Lower leg skin (tissue), 4 donors: ENCODE results near the gene CYTH1. TPM values are rescaled to one million over a fixed set of nuclear protein-coding genes. Genes with fewer than 3 reads are reported as not detected.

Experiments
- DNase-seq, 2 donors: peaks; one replicate each; pipeline ENCODE4 v3.0.0-alpha.2; 2019; ENCODE audit warnings: low spot score in 2 of 2
- H3K4me3 ChIP-seq: fragments of 200-600 bp; sonication (generic); 2 replicates; pipeline ENCODE4 v1.5.1; 2017; ENCODE audit warnings: mild to moderate bottlenecking, low read depth; ENCODE audit not compliant: poor library complexity, severe bottlenecking
- CTCF ChIP-seq, 3 donors: fragments of 450-650 bp; IDR thresholded peaks; one replicate each; pipeline ENCODE4 v1.5.1; 2016; ENCODE audit warnings: antibody characterized with exemption in 3 of 3, mild to moderate bottlenecking in 3 of 3, moderate library complexity in 2 of 3
- POLR2A ChIP-seq, 2 donors: fragments of 450-650 bp; IDR thresholded peaks; one replicate each; pipeline ENCODE4 v1.6.1; 2016 to 2017; ENCODE audit warnings: antibody characterized with exemption in 2 of 2, mild to moderate bottlenecking in 1 of 2, moderate library complexity in 1 of 2
- WGBS, 2 donors: methylation state at CpG; one replicate each; pipeline ENCODE4 v1.1.5; 2018; 5-methylcytosine and 5-hydroxymethylcytosine counted together
- intact Hi-C: fragments of 100-400 bp; cut with DNase I; formaldehyde crosslinking; loops from one replicate; pipeline ENCODE4 v1.15.0; 2023; ENCODE audit warnings: low total_unique reads
- total RNA-seq, 4 donors: library from RNA; depleted of rRNA; stranded (reverse); fragments of >200 nt; gene quantifications; one replicate each; pipeline ENCODE4 v1.1.0, GENCODE V29; 2016

Gene CYTH1
- total RNA-seq, 4 donors from 2014 or later = 53.7 to 79.4 (median 63.9) TPM

- intact Hi-C loops = no loop called here
- no peak for TF ChIP-seq CTCF (IDR thresholded peaks at IDR 0.05)
- TF ChIP-seq POLR2A (IDR thresholded peaks at IDR 0.05) = no peak
- H3K4me3 ChIP-seq = no peak overlapping the region
- WGBS, 2 donors = 78 to 83% methylated on average over 5 of the region's 5 CpGs
- no peak for DNase-seq
These were observed 128.7 kb downstream of the CYTH1 start for GRCh38 chr17:78653382-78653781.

- no peak for DNase-seq
- intact Hi-C loops = no loop called here
- WGBS, 2 donors = 85 to 87% methylated on average over 11 of the region's 11 CpGs
- no peak for TF ChIP-seq CTCF (IDR thresholded peaks at IDR 0.05)
- TF ChIP-seq POLR2A (IDR thresholded peaks at IDR 0.05) = no peak
- no peak overlapping the region for H3K4me3 ChIP-seq
These were observed 129.2 kb downstream of the CYTH1 start for GRCh38 chr17:78652913-78653312.

- intact Hi-C loops = no loop called here
- no peak for DNase-seq
- TF ChIP-seq POLR2A (IDR thresholded peaks at IDR 0.05) (no peak), CTCF (IDR thresholded peaks at IDR 0.05) (no peak)
- no peak overlapping the region for H3K4me3 ChIP-seq
- WGBS, 2 donors = 93 to 100% methylated on average over 1 of the region's 1 CpG
These were observed 130.0 kb downstream of the CYTH1 start for GRCh38 chr17:78652024-78652423.

- no peak overlapping the region for H3K4me3 ChIP-seq
- no peak for DNase-seq
- TF ChIP-seq CTCF (IDR thresholded peaks at IDR 0.05) (no peak), POLR2A (IDR thresholded peaks at IDR 0.05) (no peak)
- WGBS, 2 donors = 65 to 77% methylated on average over 1 of the region's 1 CpG
- intact Hi-C loops = no loop called here
These were observed 130.5 kb downstream of the CYTH1 start for GRCh38 chr17:78651554-78651953.

GRCh38 chr17:78650093-78650715 lies 131.9 kb downstream of the CYTH1 start:
- DNase-seq = no peak
- TF ChIP-seq POLR2A (IDR thresholded peaks at IDR 0.05) (no peak), CTCF (IDR thresholded peaks at IDR 0.05) (no peak)
- WGBS, 2 donors = 64 to 68% methylated on average over 11 of the region's 11 CpGs
- intact Hi-C loops = no loop called here
- no peak overlapping the region for H3K4me3 ChIP-seq

GRCh38 chr17:78648293-78648692 lies 133.8 kb downstream of the CYTH1 start:
- WGBS, 2 donors = 79 to 96% methylated on average over 5 of the region's 5 CpGs
- no peak for TF ChIP-seq POLR2A (IDR thresholded peaks at IDR 0.05)
- TF ChIP-seq CTCF (IDR thresholded peaks at IDR 0.05) = no peak
- H3K4me3 ChIP-seq = no peak overlapping the region
- DNase-seq = no peak
- intact Hi-C loops = no loop called here
